MCF 10A (cell line): Measurements from ENCODE around the gene TMED10. TPM values are rescaled to one million over a fixed set of nuclear protein-coding genes. Genes with fewer than 3 reads are reported as not detected.

Experiments used
- BruUV-seq: library from RNA; stranded (reverse); fragments of 400-500 nt; replicated peaks from 2 replicates; lab custom pipeline; 2021; lab: Mats Ljungman, UMichigan
- CTCF ChIA-PET: fragments of 300-600 bp; sonication (Branson Sonifier 250); formaldehyde crosslinking; extraction: SDS; loops from one replicate; lab custom pipeline; 2021; ENCODE audit warnings: antibody characterized with exemption, inconsistent platforms; lab: Yijun Ruan, JAX
- POLR2A ChIA-PET: fragments of 300-600, 350-650 bp; sonication (Branson Sonifier 250); formaldehyde crosslinking; extraction: SDS; loops from one replicate; lab custom pipeline; 2020; ENCODE audit warnings: antibody characterized with exemption, inconsistent platforms; lab: Yijun Ruan, JAX
- DNase-seq: peaks from one replicate; pipeline ENCODE4 v3.0.0-alpha.2; 2018; ENCODE audit not compliant: unreplicated experiment
- H3K27ac Mint-ChIP-seq: one replicate; pipeline ENCODE4 v1.8.0; 2022; ENCODE audit warnings: mild to moderate bottlenecking, low read depth, mixed read lengths; ENCODE audit not compliant: unreplicated experiment
- H3K27me3 Mint-ChIP-seq: one replicate; pipeline ENCODE4 v1.8.0; 2022; ENCODE audit warnings: mixed read lengths; ENCODE audit not compliant: insufficient read depth, unreplicated experiment
- H3K36me3 Mint-ChIP-seq: one replicate; pipeline ENCODE4 v1.8.0; 2022; ENCODE audit warnings: mild to moderate bottlenecking, moderate library complexity, mixed read lengths; ENCODE audit not compliant: insufficient read depth, unreplicated experiment
- H3K4me1 Mint-ChIP-seq: one replicate; pipeline ENCODE4 v1.8.0; 2022; ENCODE audit warnings: mixed read lengths; ENCODE audit not compliant: insufficient read depth, unreplicated experiment
- H3K4me3 Mint-ChIP-seq: one replicate; pipeline ENCODE4 v1.8.0; 2022; ENCODE audit warnings: mild to moderate bottlenecking, moderate library complexity, mixed read lengths; ENCODE audit not compliant: unreplicated experiment
- H3K9me3 Mint-ChIP-seq: one replicate; pipeline ENCODE4 v1.8.0; 2022; ENCODE audit warnings: mixed read lengths; ENCODE audit not compliant: unreplicated experiment
- intact Hi-C: fragments of 100-400 bp; cut with micrococcal nuclease; formaldehyde crosslinking; loops from 2 replicates; pipeline ENCODE4 v1.14.1; 2022
- total RNA-seq: library from RNA; stranded (reverse); gene quantifications from 2 replicates; pipeline ENCODE4 v1.2.3, GENCODE V29; 2022
- TF ChIP-seq, protein P1 (sequence below): fragments of 200-600 bp; IDR thresholded peaks from one replicate; pipeline ENCODE4 v1.8.0; 2022; ENCODE audit warnings: antibody characterized with exemption, mild to moderate bottlenecking; ENCODE audit not compliant: unreplicated experiment

TMED10 gene
- total RNA-seq, 1 experiment from 2014 or later, result 454 TPM

DNA sequence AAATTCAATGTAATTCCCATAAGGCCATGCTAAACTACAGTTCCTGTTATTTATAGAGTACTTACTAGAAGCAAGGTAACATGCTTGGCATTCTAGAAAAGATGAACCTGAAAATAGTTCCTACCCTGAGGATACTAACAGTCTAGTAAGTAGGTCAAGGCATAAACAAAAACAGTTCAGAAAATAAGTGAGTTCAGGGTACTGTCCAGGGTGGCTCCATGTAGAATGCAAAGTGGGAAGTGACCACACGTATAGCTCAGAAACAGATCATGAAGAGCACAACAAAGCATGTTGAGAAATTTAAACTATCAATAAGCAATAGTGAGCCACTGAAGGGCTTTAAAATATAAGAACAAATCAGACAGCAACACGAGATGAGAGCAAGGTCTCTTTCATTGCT is 2.3 kb downstream of the TMED10 start:
- ChIA-PET CTCF (interaction anchor here (0.7 to 1.6 kb wide), 6 partner anchors 10 to 325 kb away, joined by 3 to 4 read pairs (median 3); no protein-coding TSS in a partner anchor), POLR2A (interaction anchor here (1.0 to 5.8 kb wide), 21 partner anchors 10 to 360 kb away, joined by 3 to 80 read pairs (median 7); partner anchors contain the start of genes FOS and NEK9)
- Mint-ChIP-seq H3K27me3 (no peaks in the 10 kb centered on the region), H3K4me3 (peak overlapping the region; percentile 98), H3K4me1 (peaks cover 42% of the 10 kb centered on the region), H3K36me3 (peaks cover 19% of the 10 kb centered on the region), H3K27ac (peak overlapping the region; percentile 99), H3K9me3 (no peaks in the 10 kb centered on the region)
- BruUV-seq, result no TSS peak
- no peak for DNase-seq
- TF ChIP-seq, protein P1, sequence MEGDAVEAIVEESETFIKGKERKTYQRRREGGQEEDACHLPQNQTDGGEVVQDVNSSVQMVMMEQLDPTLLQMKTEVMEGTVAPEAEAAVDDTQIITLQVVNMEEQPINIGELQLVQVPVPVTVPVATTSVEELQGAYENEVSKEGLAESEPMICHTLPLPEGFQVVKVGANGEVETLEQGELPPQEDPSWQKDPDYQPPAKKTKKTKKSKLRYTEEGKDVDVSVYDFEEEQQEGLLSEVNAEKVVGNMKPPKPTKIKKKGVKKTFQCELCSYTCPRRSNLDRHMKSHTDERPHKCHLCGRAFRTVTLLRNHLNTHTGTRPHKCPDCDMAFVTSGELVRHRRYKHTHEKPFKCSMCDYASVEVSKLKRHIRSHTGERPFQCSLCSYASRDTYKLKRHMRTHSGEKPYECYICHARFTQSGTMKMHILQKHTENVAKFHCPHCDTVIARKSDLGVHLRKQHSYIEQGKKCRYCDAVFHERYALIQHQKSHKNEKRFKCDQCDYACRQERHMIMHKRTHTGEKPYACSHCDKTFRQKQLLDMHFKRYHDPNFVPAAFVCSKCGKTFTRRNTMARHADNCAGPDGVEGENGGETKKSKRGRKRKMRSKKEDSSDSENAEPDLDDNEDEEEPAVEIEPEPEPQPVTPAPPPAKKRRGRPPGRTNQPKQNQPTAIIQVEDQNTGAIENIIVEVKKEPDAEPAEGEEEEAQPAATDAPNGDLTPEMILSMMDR, result no peak
- intact Hi-C loops, result no loop called here

DNA sequence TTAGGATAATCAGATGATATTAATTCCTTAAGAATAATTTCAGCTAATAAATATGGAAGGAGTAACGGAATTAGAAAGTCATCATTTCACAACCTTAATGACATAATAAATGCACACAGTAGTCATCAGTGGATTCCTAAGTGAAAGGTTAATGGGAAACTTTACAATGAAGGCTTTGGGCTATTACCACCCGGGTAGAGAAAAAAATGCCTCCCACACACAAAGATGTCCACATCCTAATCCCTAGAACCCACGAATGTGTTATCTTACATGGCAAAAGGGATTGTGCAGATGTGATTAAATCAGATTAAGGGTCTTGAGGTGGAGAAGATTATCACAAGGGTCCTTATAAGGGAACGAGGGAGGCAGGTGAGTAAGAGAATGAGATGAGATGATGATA is 5.6 kb downstream of the TMED10 start:
- no TSS peak for BruUV-seq
- CTCF ChIA-PET, result interaction anchor here (0.8 kb wide), 1 partner anchor 36 kb away, joined by 3 read pairs; no protein-coding TSS in a partner anchor
- TF ChIP-seq, protein P1, result no peak
- H3K27ac Mint-ChIP-seq, result no peak overlapping the region
- H3K27me3 Mint-ChIP-seq, result no peaks in the 10 kb centered on the region
- no peaks in the 10 kb centered on the region for H3K9me3 Mint-ChIP-seq
- H3K4me3 Mint-ChIP-seq, result peak overlapping the region; percentile 56
- peaks cover 54% of the 10 kb centered on the region for H3K4me1 Mint-ChIP-seq
- POLR2A ChIA-PET, result interaction anchor here (0.7 to 1.9 kb wide), 3 partner anchors 10 to 84 kb away, joined by 3 to 6 read pairs (median 3); no protein-coding TSS in a partner anchor
- intact Hi-C loops, result no loop called here
- DNase-seq, result no peak
- peaks cover 24% of the 10 kb centered on the region for H3K36me3 Mint-ChIP-seq

DNA sequence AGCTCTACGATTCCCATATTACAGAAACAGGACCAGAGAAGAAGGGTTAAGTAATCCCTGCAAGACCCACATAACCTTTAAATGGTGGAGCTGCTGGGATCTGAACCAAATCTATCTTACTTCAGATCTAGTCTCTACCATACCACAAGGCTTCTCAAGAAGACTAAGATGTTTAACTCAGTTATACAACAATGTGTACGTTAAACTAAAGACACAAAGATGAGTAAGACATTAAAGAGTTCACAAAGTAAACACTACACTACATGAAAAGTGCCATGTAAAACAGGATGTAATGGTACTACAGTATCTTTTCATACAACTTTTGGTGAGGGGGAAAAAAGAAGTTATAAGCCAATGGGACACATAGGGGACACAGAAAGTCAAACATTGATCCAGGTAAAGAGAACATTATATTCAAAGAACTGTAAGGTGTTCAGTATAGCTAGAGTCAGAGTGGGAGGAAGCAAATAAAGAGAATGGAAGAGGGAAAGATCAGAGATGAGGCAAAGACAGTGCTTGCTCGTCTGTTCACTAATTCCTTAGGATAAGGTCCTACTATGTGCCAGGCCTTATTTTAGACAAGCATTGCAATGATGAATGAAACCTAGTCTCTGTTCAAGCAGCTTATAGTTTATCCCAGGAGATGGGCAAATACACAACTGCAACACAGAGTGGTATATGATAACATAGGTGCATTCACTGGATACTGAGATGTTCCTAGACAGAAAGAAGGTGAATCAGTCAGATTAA is 7.7 kb downstream of the TMED10 start:
- no peaks in the 10 kb centered on the region for H3K27me3 Mint-ChIP-seq
- TF ChIP-seq, protein P1, result no peak
- no TSS peak for BruUV-seq
- ChIA-PET POLR2A (interaction anchor here (0.6 to 1.6 kb wide), 4 partner anchors 8 to 84 kb away, joined by 3 to 5 read pairs (median 4); no protein-coding TSS in a partner anchor), CTCF (interaction anchor here (0.9 to 1.0 kb wide), 2 partner anchors 9 to 37 kb away, joined by 3 to 4 read pairs; no protein-coding TSS in a partner anchor)
- H3K4me1 Mint-ChIP-seq, result peaks cover 52% of the 10 kb centered on the region
- DNase-seq, result no peak
- no peaks in the 10 kb centered on the region for H3K9me3 Mint-ChIP-seq
- H3K36me3 Mint-ChIP-seq, result peaks cover 24% of the 10 kb centered on the region
- H3K4me3 Mint-ChIP-seq, result no peak overlapping the region
- intact Hi-C loops, result no loop called here
- H3K27ac Mint-ChIP-seq, result peak overlapping the region; percentile 17

DNA sequence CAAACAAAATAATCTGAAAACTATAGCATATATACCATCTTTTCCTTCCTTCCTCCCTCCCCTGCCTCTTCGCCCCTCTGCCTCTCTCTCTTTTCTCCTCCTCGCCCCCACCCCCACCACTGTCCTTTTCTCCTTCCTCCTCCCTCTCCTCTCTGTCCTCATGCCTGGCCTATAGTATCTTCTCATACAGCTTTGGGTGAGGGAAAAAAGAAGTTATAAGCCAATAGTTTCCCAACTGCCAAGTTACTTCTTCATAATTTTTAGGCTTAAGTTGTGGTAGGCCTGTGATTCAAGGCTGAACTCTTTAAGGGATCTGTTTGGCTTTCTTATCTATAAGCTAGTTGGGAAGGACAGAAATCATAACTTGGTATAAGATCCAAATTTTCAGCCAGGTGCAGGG is 9.1 kb downstream of the TMED10 start:
- intact Hi-C loops, result no loop called here
- Mint-ChIP-seq H3K27ac (peak overlapping the region; percentile 25), H3K9me3 (no peaks in the 10 kb centered on the region), H3K36me3 (peaks cover 34% of the 10 kb centered on the region), H3K27me3 (no peaks in the 10 kb centered on the region), H3K4me3 (no peak overlapping the region), H3K4me1 (peaks cover 55% of the 10 kb centered on the region)
- no peak for DNase-seq
- POLR2A ChIA-PET, result interaction anchor here (0.5 to 1.6 kb wide), 9 partner anchors 9 to 108 kb away, joined by 3 to 7 read pairs (median 3); partner anchors contain the start of genes NEK9 and TMED10
- TF ChIP-seq, protein P1, result no peak
- BruUV-seq, result no TSS peak
- CTCF ChIA-PET, result interaction anchor here (0.6 to 0.9 kb wide), 3 partner anchors 78 to 390 kb away, joined by 3 read pairs; no protein-coding TSS in a partner anchor
